ENCODE data around the gene EVL.
A peak's percentile ranks its signal among the peaks of the same experiment; 100 is the strongest.

Gene EVL

GRCh38 chr14:100048786-100049185 is 16.4 kb upstream of the EVL start:
- DNase-seq (ENCODE audit: low read depth) = peak; percentile 62
- TF ChIP-seq, protein P1, sequence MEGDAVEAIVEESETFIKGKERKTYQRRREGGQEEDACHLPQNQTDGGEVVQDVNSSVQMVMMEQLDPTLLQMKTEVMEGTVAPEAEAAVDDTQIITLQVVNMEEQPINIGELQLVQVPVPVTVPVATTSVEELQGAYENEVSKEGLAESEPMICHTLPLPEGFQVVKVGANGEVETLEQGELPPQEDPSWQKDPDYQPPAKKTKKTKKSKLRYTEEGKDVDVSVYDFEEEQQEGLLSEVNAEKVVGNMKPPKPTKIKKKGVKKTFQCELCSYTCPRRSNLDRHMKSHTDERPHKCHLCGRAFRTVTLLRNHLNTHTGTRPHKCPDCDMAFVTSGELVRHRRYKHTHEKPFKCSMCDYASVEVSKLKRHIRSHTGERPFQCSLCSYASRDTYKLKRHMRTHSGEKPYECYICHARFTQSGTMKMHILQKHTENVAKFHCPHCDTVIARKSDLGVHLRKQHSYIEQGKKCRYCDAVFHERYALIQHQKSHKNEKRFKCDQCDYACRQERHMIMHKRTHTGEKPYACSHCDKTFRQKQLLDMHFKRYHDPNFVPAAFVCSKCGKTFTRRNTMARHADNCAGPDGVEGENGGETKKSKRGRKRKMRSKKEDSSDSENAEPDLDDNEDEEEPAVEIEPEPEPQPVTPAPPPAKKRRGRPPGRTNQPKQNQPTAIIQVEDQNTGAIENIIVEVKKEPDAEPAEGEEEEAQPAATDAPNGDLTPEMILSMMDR (conservative IDR thresholded peaks at IDR 0.05; ENCODE audit: control insufficient read depth, insufficient read depth, low read depth, low read length) = no peak
- no peak overlapping the region for H3K4me3 ChIP-seq (ENCODE audit: control insufficient read depth, low read depth, low read length)

DNA sequence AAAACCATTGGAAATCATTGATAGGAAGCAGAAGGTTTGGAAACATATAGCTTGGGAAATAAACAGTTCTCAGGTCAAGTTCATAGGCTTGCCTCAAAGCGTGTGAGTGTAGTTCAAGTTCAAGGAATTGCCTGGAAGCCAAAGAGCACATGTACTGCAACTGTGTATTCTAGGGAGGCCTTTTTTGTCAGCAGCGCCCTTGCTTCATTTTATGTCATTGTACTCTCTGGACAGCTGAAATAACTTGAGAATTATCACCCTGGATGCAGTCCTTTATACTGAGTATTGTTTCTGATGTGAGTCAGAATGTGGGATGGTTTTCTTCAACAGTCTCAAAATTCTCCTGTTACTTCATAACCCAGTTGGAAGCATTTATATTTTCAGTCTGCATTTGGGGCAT is 16.0 kb upstream of the EVL start:
- H3K4me3 ChIP-seq (ENCODE audit: control insufficient read depth, low read depth, low read length) = no peak overlapping the region
- TF ChIP-seq, protein P1 (conservative IDR thresholded peaks at IDR 0.05; ENCODE audit: control insufficient read depth, insufficient read depth, low read depth, low read length) = no peak
- peak; percentile 86 for DNase-seq (ENCODE audit: low read depth)

- no peak overlapping the region for H3K4me3 ChIP-seq (ENCODE audit: control insufficient read depth, low read depth, low read length)
- TF ChIP-seq, protein P1 (conservative IDR thresholded peaks at IDR 0.05; ENCODE audit: control insufficient read depth, insufficient read depth, low read depth, low read length) = no peak
- DNase-seq (ENCODE audit: low read depth) = no peak
Observed at GRCh38 chr14:100051103-100051502, 14.1 kb upstream of the EVL start.

DNA sequence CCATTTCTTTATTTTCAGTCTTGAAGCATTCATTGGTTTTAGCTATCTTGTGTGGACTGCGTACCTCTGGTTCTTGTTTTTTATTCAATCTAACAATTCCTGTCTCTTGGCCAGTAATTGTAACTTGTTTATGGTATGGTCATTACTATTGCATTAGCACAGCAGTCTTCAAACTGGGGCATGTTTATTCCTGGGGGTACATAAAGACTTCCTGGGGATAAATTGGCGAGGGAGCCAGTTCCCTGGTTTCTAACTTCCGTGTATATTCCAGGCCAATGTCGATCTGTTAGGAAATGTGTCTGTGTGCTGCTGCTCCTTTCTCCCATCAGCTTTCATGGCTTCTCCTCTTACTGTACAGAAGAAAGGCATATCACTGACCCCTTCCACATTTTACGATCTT is 13.7 kb upstream of the EVL start:
- TF ChIP-seq, protein P1 (conservative IDR thresholded peaks at IDR 0.05; ENCODE audit: control insufficient read depth, insufficient read depth, low read depth, low read length) = no peak
- DNase-seq (ENCODE audit: low read depth) = no peak
- no peak overlapping the region for H3K4me3 ChIP-seq (ENCODE audit: control insufficient read depth, low read depth, low read length)

- TF ChIP-seq, protein P1 (conservative IDR thresholded peaks at IDR 0.05; ENCODE audit: control insufficient read depth, insufficient read depth, low read depth, low read length) = no peak
- no peak for DNase-seq (ENCODE audit: low read depth)
- H3K4me3 ChIP-seq (ENCODE audit: control insufficient read depth, low read depth, low read length) = no peak overlapping the region
Observed at GRCh38 chr14:100052819-100053218, 12.4 kb upstream of the EVL start.

GRCh38 chr14:100054316-100055075 is 10.7 kb upstream of the EVL start:
- H3K4me3 ChIP-seq (ENCODE audit: control insufficient read depth, low read depth, low read length) = no peak overlapping the region
- TF ChIP-seq, protein P1 (conservative IDR thresholded peaks at IDR 0.05; ENCODE audit: control insufficient read depth, insufficient read depth, low read depth, low read length) = no peak
- DNase-seq (ENCODE audit: low read depth) = no peak

All from fibroblast of mammary gland (primary cell).